NCI-H1436 (cell line): ENCODE results near the gene UHRF1.
"Not testable (repeated sequence)": the region's sequence is repeated elsewhere in the genome, so short reads cannot be mapped to it uniquely, and the experiment has no call there.

Experiments
- DNase-seq: peaks from one replicate; lab custom pipeline; 2025; lab: John Stamatoyannopoulos, UW

UHRF1 gene

DNA sequence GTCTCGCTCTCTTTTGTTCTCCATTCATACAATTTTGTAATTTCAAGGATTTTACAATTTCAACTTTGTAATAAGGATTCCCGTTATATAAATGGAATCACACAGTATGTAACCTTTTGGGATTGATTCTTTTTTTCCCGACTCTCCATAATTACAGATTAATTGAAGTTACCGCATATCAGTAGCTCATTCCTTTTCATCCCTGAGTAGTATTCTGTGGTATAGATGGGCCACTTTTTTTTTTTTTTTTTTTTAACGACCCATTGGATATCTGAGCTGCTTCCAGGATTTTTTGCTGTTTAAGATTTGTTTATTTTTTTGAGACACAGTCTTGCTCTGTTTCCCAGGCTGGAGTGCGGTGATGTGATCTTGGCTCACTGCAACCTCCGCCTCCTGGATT is 27.8 kb downstream of the UHRF1 start:
- no peak for DNase-seq

DNA sequence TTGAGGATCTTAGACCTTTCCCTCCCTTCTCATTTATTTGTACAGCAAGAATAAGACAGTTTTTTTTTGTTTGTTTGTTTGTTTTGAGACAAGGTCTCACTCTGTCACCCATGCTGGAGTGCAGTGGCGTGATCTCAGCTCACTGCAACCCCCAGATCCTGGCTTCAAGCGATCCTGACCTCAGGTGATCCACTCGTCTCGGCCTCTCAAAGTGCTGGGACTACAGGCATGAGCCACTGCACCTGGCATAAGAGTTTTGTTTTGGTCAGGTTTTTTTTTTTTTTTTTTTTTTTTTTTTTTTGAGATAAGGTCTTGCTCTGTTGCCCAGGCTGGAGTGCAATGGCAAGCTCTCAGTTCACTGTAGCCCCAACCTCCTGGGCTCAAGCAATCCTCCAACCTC is 29.2 kb downstream of the UHRF1 start:
- not testable (repeated sequence) for DNase-seq

DNA sequence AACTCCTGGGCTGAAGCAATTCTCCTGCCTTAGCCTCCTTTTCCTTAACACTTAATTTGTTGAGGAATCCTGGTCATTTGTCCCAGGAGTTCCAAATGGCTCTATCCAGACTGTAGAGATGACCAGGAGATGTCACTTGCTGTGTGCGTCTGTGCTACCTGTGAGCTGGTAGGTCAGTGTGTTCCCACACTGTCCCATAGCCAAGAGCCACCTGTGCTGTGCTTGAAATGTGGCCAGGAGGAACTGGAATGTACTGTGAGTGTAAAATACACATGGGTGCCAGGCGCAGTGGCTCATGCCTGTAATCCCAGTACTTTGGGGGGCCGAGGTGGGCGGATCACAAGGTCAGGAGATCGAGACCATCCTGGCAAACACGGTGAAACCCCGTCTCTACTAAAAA is 30.2 kb downstream of the UHRF1 start:
- DNase-seq, result no peak

DNA sequence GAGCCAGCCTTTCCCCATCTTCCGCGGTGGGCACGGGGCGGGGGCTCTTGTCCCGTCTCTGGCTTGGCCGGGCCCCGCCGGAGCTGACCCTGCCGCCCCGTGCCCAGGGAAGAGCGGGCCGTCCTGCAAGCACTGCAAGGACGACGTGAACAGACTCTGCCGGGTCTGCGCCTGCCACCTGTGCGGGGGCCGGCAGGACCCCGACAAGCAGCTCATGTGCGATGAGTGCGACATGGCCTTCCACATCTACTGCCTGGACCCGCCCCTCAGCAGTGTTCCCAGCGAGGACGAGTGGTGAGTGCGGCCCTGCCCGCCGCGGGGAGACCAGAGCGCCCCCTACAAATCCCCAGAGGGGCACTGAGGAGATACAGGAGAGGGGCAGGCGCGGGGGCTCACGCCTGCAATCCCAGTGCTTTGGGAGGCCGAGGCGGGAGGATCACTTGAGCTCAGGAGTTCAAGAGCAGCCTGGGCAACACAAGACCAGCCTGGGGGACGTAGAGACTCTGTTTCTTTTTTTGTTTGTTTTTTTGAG is 32.4 kb downstream of the UHRF1 start:
- DNase-seq, result not testable (repeated sequence)

DNA sequence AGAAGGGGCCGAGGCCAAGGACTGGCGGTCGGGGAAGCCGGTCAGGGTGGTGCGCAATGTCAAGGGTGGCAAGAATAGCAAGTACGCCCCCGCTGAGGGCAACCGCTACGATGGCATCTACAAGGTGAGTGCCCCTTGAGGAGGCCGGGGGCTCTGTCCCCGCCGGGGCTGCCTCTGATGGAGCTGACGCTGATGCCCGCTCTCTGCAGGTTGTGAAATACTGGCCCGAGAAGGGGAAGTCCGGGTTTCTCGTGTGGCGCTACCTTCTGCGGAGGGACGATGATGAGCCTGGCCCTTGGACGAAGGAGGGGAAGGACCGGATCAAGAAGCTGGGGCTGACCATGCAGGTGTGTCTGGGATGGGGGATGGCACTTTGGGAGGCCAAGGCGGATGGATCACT is 41.3 kb downstream of the UHRF1 start:
- DNase-seq, result not testable (repeated sequence)

DNA sequence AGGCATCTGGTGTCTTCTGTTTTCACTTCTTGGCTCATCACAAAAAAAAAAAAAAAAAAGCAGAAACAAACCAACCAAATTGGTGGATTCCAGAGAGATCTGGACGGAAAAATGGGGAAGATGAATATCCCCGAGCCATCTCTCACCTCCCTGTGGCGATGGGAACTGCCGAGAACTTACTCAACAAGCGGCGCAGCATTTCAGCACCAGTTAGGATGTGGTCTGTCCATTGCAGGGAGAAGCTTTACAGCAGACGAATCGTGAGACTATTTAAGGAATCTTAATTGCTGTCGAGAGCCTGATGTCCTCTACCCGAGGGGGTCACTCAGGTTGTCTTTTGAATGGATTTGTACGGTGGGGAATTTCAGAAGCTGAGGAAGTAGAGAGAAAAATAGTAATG is 42.4 kb downstream of the UHRF1 start:
- DNase-seq, result no peak

DNA sequence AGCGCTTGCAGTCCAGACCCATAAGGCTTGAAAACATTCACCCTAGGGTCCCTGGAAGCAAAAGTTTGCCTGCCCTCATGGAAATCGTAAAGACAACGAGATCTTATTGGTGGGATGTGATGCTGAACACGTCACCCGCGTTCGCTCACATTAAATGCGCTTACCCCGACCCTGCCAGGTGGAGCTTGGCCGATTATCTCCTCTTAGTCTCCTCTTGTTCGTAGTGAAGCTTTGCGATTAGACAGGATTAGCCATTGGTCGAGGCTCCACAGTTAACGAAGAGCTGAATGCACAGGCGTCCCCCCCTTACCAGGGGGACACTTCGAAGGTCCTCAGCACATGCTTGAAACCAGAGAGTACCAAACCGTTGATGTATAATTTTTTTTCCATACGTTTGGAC is 43.6 kb downstream of the UHRF1 start:
- DNase-seq, result no peak

DNA sequence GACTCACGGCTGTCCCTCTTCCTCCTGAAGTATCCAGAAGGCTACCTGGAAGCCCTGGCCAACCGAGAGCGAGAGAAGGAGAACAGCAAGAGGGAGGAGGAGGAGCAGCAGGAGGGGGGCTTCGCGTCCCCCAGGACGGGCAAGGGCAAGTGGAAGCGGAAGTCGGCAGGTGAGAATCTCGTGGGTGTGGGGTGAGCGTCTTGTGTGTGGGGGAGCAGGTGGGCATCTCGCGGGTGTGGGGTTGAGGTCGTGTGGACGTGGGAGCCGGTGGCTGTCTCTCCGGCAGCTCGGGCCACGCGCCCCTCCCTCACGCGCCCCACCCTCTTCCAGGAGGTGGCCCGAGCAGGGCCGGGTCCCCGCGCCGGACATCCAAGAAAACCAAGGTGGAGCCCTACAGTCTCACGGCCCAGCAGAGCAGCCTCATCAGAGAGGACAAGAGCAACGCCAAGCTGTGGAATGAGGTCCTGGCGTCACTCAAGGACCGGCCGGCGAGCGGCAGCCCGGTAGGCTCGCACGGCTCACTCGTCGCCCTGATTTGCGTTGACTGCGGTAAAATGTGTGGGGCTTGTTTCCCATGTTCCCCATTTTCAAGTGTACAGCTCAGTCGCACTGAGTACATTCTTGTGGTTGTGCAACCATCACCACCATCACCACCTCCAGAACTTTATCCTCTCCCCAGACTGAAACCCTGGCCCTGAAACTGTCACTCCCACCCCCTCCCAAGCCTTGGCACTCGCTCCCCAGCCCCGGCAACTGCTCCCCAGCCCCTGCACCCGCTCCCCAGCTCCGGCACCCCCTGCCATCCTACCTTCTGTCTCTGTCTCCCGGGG is 45.2 kb downstream of the UHRF1 start:
- not testable (repeated sequence) for DNase-seq

DNA sequence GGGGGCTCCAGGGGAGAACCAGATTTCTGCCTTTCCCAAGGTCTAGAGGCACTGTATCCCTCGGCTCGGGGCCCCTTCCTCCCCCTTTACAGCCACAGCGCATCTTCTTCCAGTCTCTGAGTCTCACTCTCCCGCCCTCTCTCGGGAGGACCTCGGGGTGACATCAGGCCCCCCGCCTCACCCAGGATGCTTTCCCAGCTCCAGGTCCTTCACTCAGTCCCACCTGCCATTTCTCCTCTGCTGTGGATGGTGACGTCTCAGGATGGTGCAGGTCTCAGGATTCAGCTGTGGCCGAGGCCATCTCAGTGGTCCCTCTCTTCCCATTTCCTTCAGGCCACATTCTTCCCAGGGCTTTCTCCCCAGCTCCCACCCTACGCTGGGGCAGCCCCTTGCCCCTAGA is 46.0 kb downstream of the UHRF1 start:
- DNase-seq, result no peak

DNA sequence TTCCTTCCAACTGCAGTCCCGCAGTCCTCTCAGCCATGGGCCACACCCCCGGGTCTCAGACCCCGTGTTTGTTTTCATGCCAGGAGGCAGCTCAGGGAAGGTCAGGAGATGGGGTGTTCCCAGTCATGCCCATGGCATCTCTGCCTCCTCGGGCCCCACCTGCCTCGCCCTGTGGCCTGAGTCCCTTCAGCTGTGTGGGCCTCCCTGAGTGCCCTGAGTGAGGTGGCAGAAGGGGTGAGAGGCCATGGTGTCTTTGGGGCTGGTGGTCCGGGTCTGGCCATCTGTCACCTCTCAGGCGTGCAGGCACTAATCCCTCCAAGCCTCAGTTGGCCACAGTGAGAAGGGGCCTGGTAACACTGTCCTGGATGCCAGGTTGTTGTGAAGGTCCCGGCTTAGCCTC is 48.7 kb downstream of the UHRF1 start:
- no peak for DNase-seq

DNA sequence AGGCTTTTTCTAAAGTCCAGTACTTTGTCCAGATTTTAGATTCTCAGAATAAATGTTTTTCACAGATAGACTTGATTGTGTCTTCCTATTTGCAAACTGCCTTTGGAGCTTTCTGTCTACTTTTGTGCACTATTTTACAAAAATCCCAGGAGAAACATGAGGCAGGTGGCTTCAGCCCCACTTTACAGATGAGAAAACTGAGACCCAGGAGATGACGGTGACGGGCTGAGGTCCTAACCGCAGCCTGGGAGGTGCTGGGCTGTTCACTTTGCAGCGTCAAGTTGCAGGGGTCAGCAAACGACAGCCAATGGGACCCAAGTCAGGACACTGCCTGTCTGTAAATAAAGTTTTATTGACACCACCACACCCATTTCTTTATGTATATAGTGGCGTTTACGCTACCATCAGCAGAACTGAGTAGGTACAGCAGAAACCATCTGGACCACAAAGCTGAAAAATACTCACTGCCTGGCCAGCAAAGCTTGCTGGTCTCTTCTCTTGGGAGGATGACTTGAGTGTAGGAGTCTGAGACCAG is 52.9 kb downstream of the UHRF1 start:
- no peak for DNase-seq

DNA sequence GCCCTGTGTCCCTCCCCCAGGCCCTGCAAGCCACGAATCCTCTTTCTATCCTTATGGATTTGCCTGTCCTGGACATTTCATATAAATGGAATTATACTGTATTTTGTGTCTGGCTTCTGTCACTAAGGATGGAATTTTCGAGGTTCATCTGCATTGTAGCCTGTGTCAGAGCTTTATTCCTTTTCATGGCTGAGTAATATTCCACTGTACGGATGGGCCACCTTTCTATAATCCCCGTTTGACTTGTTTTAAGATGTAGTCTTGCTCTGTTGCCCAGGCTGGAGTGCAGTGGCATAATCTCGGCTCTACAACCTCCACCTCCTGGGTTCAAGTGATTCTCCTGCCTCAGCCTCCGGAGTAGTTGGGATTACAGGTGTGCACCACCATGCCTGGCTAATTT is 55.8 kb downstream of the UHRF1 start:
- no peak for DNase-seq

DNA sequence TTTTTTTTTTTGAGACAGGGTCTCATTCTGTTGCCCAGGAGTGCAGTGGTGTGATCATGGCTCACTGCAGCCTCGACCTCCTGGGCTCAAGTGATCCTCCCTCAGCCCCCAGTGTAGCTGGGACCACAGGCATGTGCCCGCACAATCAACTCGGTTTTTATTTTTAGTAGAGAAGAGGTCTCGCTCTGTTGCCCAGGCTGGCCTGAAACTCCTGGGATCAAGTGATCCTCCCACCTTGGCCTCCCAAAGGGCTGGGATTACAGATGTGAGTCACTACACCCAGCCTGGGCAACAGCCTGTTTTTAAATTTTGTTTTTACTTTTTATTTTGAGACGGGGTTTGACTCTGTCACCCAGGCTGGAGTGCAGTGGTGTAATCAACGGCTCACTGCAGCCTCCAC is 57.3 kb downstream of the UHRF1 start:
- DNase-seq, result no peak

DNA sequence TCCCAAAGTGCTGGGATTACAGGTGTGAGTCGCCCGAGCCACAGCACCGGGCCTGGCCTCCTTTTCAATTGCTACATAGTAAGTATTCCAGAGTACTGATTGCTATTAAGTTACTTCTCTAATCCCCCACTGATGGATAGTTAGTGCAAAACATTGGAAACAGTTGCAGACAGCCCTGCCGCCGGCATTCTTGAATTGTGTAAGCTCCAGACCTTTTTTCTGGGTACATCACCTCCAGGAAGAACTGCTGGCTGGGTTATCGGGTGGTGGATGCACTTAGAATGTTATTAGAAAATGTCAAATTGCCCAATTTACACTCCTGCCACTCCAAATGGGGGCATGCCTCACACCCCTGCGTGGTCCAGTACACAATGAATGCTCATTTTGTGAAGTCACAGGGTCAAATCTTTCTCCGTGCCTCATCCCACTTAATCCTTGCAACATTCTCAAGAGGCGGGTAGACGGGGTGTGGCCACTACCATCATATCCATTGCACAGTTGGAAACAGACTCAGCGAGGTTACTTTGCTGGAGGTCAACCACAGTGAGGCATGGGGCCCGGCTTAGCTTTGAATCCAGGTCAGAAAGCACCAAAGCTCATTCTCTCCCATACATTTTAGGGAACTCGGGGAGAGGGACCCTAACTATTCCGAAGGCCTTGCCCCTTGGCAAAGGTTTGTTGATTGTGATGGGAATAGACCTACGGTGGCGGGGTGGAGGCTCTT is 58.6 kb downstream of the UHRF1 start:
- DNase-seq, result no peak

DNA sequence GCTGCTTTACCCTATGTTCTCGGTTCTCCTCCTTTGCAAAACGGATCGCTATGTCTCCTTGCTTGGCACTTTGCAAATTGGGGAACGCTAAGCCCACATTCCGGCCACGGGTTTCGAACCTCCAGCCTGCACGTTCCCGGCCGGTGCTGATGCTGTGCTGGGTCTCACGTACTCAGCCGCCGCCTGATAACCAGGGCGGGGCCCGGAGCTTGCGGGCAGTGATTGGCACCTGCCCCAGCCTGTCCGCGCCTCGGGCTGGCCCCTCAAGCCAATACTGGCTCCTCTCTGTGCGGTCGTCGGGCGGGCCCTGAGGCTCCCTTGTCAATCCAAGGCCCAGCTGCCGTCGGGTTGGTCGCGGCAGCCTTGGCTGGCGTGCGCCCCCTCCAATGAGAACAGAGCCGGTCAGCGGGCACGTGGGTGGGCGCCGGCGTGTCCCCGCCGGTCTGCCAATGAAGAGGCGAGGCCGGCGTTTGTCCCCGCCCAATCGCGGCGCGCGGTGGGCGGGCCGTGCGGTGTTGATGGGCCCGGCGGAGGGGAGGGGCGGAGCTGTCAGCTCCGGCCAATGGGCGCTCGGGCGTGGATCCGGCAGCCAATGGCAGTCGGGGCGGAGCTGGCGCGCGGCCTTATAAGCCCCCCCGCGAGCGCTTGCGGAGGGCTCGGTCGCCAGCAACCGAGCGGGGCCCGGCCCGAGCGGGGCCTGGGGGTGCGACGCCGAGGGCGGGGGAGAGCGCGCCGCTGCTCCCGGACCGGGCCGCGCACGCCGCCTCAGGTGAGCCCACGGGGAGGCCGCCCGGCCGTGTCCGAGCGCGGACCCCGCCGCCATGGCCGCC is 59.4 kb downstream of the UHRF1 start, which contains the start of gene KDM4B:
KDM4B (plus strand) TSS at position 652 of the 830 bp plus-strand sequence. CDS start 63,778 bp downstream, outside the sequence.
- peak; percentile 100 for DNase-seq

DNA sequence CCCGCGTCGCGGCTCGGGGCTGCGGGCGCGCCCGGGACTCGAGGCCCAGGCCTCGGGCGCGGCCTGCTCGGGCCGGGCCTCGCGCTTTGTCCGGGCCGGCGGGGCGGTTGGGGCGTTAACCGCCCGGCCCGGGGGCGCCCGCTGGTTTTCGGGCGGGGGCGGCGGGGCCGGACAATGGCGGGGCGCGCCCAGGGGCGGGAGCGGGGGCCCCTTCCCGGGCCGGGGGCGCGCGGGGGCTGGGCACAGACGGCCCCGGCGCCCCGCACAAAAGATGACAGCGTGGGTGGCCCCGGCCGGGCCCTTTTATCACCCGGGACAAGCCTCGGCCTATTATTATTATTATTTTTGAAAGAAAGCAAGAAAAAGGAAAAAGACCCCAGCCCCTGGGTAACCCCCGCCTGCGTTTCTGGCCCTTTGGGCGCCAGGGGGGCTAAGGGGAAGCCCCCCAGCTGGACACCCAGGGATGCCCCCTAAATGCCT is 60.0 kb downstream of the UHRF1 start:
- DNase-seq, result no peak

DNA sequence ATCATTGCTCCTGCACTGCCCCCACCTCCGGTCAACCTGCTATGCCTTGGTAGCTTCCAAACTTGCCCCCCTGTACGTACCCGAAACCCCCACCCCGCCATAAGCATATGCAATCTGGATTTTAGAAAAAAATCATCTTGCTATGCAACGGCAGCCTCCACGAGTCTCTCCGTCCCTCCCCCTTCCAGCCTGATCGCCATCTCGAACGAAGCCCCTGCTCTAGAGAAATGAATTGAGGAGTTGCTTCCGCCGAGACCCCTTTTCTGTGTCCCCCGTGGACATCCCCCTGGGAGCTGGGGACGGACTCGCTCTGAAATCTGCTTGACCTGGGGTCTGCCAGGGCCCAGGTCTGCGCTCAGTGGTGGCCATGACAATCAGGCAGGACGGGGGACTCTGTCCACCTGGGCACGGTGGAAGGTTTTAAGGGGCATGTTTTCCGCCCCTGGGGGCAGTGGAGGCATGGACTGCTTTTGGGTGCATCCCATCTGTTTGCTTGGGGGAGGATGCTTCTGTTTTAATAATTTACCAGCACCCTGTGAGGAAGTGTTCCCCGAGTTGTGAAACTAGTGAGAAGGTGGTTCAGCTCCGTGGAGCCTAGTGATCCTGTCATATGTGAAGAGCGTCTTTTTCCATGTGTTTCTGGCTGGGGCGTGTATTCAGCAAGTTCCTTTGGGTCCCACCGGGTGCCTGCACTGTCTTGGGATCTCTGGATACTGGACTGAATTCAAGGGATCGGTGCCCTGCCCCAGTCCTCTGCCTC is 60.7 kb downstream of the UHRF1 start:
- DNase-seq, result no peak

DNA sequence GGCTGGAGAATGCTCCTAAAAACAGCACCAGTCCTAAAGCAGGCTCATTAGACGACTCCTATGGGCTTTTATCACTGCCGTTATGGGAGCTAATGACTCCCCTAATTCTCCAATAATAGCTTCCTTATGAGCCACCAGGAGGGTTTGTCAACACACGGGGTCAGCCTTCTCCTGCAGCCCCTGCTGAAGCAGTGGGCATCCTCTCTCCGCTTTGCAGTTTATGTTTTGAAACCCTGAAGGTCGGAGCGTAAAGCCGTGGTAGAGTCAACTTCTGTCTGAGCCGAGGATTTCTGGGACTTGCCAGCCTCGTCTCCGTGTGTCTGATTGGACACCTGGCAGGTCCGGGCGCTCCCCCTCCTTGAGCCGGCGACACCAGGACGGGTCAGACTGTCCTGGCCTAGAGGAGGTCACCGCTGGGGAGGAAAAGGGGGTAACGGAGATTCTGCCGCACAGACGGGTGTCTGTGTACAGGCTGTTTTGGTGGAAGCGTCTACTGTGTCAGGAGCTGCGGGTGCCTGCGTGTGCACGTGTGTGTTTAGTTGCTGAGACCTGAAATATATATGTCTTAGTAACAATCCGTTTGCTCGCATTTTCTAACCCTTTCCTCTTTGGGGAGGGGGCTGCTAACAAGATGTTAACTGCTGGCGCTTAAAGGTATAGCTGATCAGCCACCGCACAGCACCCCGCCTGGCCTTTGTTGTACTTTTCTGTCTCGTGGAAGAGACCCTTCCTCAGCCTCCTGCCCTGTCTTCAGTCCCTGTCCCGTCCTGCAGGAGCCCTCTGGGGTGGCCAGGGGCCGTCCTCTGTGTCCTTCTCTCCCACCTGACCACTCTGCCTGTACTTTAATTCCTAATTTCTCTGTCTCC is 61.5 kb downstream of the UHRF1 start:
- no peak for DNase-seq

DNA sequence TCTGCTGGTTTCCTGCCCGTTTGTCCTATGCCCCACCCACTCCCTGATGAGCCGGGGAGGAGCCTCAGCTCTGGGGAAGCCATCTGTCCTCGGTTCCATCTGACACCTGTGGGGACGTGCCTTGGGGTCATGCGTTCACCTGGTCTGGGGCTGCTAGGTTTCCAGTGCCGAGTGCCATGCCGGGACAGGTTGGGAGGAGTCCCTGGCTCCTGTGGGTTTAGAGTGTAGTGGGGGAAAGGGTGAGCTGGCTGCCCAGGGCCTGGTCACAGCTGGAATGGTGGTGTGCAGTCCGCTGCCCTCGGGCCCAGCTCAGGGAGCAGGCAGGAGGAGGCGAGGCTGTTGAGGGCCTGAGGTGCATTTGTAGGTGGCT is 62.1 kb downstream of the UHRF1 start:
- no peak for DNase-seq
